HCT116 (cell line): ENCODE measurements around the gene TMEM11. TPM values are rescaled to one million over a fixed set of nuclear protein-coding genes. Genes with fewer than 3 reads are reported as not detected.

Experiments
- ATAC-seq: fragments of 200-7000 bp; cut with Tn5 transposase; 2 replicates; pipeline ENCODE4 v1.9.1; 2020; ENCODE audit warnings: mild to moderate bottlenecking, moderate library complexity
- BruUV-seq: library from RNA; stranded (reverse); fragments of 400-500 nt; replicated peaks from 2 replicates; lab custom pipeline; 2021; lab: Mats Ljungman, UMichigan
- CTCF ChIA-PET: fragments of 300-600 bp; sonication (Branson Sonifier 250); formaldehyde crosslinking; loops from one replicate; lab custom pipeline; 2021; ENCODE audit warnings: antibody characterized with exemption; lab: Charles Lee
- POLR2A ChIA-PET: fragments of 300-600, 350-600 bp; sonication (Branson Sonifier 250); formaldehyde crosslinking; loops from one replicate; lab custom pipeline; 2021; ENCODE audit warnings: antibody characterized with exemption; lab: Charles Lee
- RAD21 ChIA-PET, 2 experiments: fragments of 300-600 bp; sonication (Branson Sonifier 250); formaldehyde crosslinking; loops; one replicate each; lab custom pipeline; 2023; ENCODE audit warnings: low total read pairs in 2 of 2; ENCODE audit not compliant: uncharacterized antibody in 2 of 2, unreplicated experiment in 2 of 2, low non-redundant PET in 1 of 2; lab: Charles Lee
- DNase-seq: peaks from one replicate; pipeline ENCODE4 v3.0.0-alpha.2; 2010; ENCODE audit warnings: low read depth, low spot score
- H2AFZ ChIP-seq: fragments of 200-600 bp; shearing (Covaris generic), sonication (generic); 2 replicates; pipeline ENCODE4 v1.6.1; 2017; ENCODE audit warnings: low read depth, mixed run types, mixed read lengths, antibody characterized with exemption, low read length; ENCODE audit not compliant: poor library complexity, severe bottlenecking
- H3K27ac ChIP-seq: 2 replicates; pipeline ENCODE4 v1.5.1; 2012; ENCODE audit warnings: low read depth, low read length
- H3K27me3 ChIP-seq: fragments of 200-600 bp; sonication (generic); 2 replicates; pipeline ENCODE4 v1.6.1; 2016; ENCODE audit warnings: mixed run types, low read length, mixed read lengths; ENCODE audit not compliant: insufficient read depth
- H3K36me3 ChIP-seq, 2 experiments: fragments of 200-500 bp in 1 of 2; fragments of 200-600 bp in 1 of 2; sonication (Bioruptor generic) in 1 of 2; sonication (generic) in 1 of 2; 2 replicates each; pipeline versions ENCODE4 v1.5.1 to v1.6.1; 2014 to 2016; ENCODE audit warnings: low read length in 2 of 2, inconsistent platforms in 1 of 2, mixed read lengths in 1 of 2, mixed run types in 1 of 2; ENCODE audit not compliant: insufficient read depth in 2 of 2, control insufficient read depth in 1 of 2
- H3K4me1 ChIP-seq, 2 experiments: fragments of 200-600 bp in 1 of 2; sonication (generic) in 1 of 2; 2 replicates each; pipeline versions ENCODE4 v1.5.1 to v1.6.1; 2012 to 2017; ENCODE audit warnings: low read length in 2 of 2, inconsistent platforms in 1 of 2, mild to moderate bottlenecking in 1 of 2, mixed read lengths in 1 of 2, mixed run types in 1 of 2, moderate library complexity in 1 of 2; ENCODE audit not compliant: insufficient read depth in 2 of 2, control insufficient read depth in 1 of 2
- H3K4me2 ChIP-seq: fragments of 200-600 bp; sonication (generic); 2 replicates; pipeline ENCODE4 v1.6.1; 2017; ENCODE audit warnings: mixed run types, low read length, mixed read lengths
- H3K4me3 ChIP-seq, 2 experiments: fragments of 200-600 bp in 1 of 2; sonication (generic) in 1 of 2; replicated peaks in 1 of 2; 2 replicates each; pipeline ENCODE4 v1.5.1; 2011 to 2016; ENCODE audit warnings: low read length in 2 of 2, control low read depth in 1 of 2, low read depth in 1 of 2, mild to moderate bottlenecking in 1 of 2, mixed read lengths in 1 of 2, mixed run types in 1 of 2
- H3K79me2 ChIP-seq: fragments of 200-600 bp; sonication (generic); 2 replicates; pipeline ENCODE4 v1.6.1; 2017; ENCODE audit warnings: mild to moderate bottlenecking, mixed run types, low read length, moderate library complexity, mixed read lengths; ENCODE audit not compliant: insufficient read depth
- H3K9ac ChIP-seq: fragments of 200-600 bp; sonication (generic); 2 replicates; pipeline ENCODE4 v1.6.1; 2016; ENCODE audit warnings: low read length, mixed read lengths
- H3K9me2 ChIP-seq: fragments of 200-600 bp; sonication (generic), shearing (Covaris generic); 2 replicates; pipeline ENCODE4 v1.6.1; 2017; ENCODE audit warnings: mixed run types, mild to moderate bottlenecking, moderate library complexity; ENCODE audit not compliant: insufficient read depth
- H3K9me3 ChIP-seq, 2 experiments: fragments of 200-500 bp in 1 of 2; fragments of 200-600 bp in 1 of 2; sonication (Bioruptor generic) in 1 of 2; sonication (generic) in 1 of 2; 2 replicates each; pipeline ENCODE4 v1.6.1; 2014 to 2017; ENCODE audit warnings: low read length in 2 of 2, mixed read lengths in 2 of 2, inconsistent platforms in 1 of 2, low read depth in 1 of 2, mild to moderate bottlenecking in 1 of 2, mixed run types in 1 of 2, moderate library complexity in 1 of 2; ENCODE audit not compliant: control insufficient read depth in 1 of 2, insufficient read depth in 1 of 2
- H4K20me1 ChIP-seq: fragments of 200-600 bp; sonication (generic), shearing (Covaris generic); 2 replicates; pipeline ENCODE4 v1.6.1; 2017; ENCODE audit warnings: mixed run types, mild to moderate bottlenecking, moderate library complexity; ENCODE audit not compliant: insufficient read depth
- CBX3 ChIP-seq: IDR thresholded peaks from 2 replicates; pipeline ENCODE4 v1.6.1; 2012; ENCODE audit warnings: low read depth
- EZH2 ChIP-seq: fragments of 200-600 bp; sonication (generic); IDR thresholded peaks from 2 replicates; pipeline ENCODE4 v1.6.1; 2017; ENCODE audit warnings: antibody characterized with exemption, mixed run types
- EZH2phosphoT487 ChIP-seq: fragments of 200-600 bp; IDR thresholded peaks from 2 replicates; pipeline ENCODE4 v1.6.1; 2018; ENCODE audit warnings: antibody characterized with exemption, borderline replicate concordance
- JUND ChIP-seq: IDR thresholded peaks from 2 replicates; pipeline ENCODE4 v1.6.1; 2012
- POLR2AphosphoS5 ChIP-seq: IDR thresholded peaks from 2 replicates; pipeline ENCODE4 v1.6.1; 2011; ENCODE audit warnings: mild to moderate bottlenecking, low read depth, low read length, moderate library complexity
- RAD21 ChIP-seq: IDR thresholded peaks from 2 replicates; pipeline ENCODE4 v1.6.1; 2012; ENCODE audit warnings: low read depth, mild to moderate bottlenecking
- SP1 ChIP-seq: IDR thresholded peaks from 2 replicates; pipeline ENCODE4 v1.6.1; 2012; ENCODE audit warnings: low read depth
- SRF ChIP-seq: IDR thresholded peaks from 2 replicates; pipeline ENCODE4 v1.6.1; 2012; ENCODE audit warnings: low read depth
- TCF7L2 ChIP-seq: IDR thresholded peaks from 2 replicates; pipeline ENCODE4 v1.7.0; 2011; ENCODE audit warnings: borderline replicate concordance, inconsistent platforms; ENCODE audit not compliant: insufficient read depth, insufficient read length; ENCODE audit errors: extremely low read depth
- YY1 ChIP-seq: IDR thresholded peaks from 2 replicates; pipeline ENCODE4 v1.6.1; 2011; ENCODE audit warnings: low read length, low read depth, moderate library complexity, mild to moderate bottlenecking; ENCODE audit not compliant: insufficient replicate concordance; ENCODE audit errors: extremely low read depth
- ZFX ChIP-seq: fragments of 450-650 bp; IDR thresholded peaks from 2 replicates; pipeline ENCODE4 v1.6.1; 2017
- ZNF274 ChIP-seq: fragments of 200-500 bp; sonication (Bioruptor generic); IDR thresholded peaks from 2 replicates; pipeline ENCODE4 v1.6.1; 2014; ENCODE audit warnings: mild to moderate bottlenecking, low read depth, low read length, inconsistent platforms
- intact Hi-C: fragments of 100-400 bp; cut with micrococcal nuclease; formaldehyde crosslinking; loops from 2 replicates; pipeline ENCODE4 v1.10.0; 2022
- total RNA-seq: library from RNA; stranded (reverse); gene quantifications from one replicate; pipeline ENCODE4 v1.2.1, GENCODE V29; 2021; ENCODE audit not compliant: unreplicated experiment
- TF ChIP-seq, protein P1 (sequence below): IDR thresholded peaks from 2 replicates; pipeline ENCODE4 v1.6.1; 2012
- TF ChIP-seq, protein P2 (sequence below), 3 experiments: fragments of 200-600 bp in 1 of 3; sonication (generic) in 1 of 3; IDR thresholded peaks in 2 of 3; conservative IDR thresholded peaks in 1 of 3; 2 replicates each; pipeline ENCODE4 v1.5.1; 2012 to 2017; ENCODE audit warnings: low read depth in 2 of 3, low read length in 2 of 3, antibody characterized with exemption in 1 of 3, borderline replicate concordance in 1 of 3, control low read depth in 1 of 3, mild to moderate bottlenecking in 1 of 3, mixed read lengths in 1 of 3, mixed run types in 1 of 3, moderate library complexity in 1 of 3; ENCODE audit not compliant: insufficient read depth in 1 of 3
- TF ChIP-seq, protein P3 (sequence below): IDR thresholded peaks from 2 replicates; pipeline ENCODE4 v1.6.1; 2012; ENCODE audit warnings: low read depth

Gene TMEM11
- total RNA-seq, 1 experiment from 2014 or later: 31.0 TPM

DNA sequence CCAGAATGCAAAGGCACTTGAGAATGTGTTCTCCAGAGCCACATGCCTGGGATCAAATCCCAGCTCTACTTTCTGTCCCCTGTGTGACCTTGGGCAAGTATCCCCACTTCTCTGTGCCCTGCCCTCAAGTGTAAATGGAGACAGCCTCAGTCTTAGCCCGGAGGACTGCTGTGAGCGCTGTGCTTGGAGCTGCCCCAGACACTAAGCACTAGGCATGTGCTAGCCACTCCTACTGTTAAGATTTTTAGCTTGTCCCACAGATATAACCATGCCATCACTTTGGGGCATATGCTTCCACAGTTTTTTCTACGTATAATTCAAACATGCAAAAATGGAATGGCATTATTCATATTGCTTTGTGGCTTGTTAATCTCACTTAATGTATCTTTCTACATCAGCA, 29.4 kb downstream of the TMEM11 start:
- Histone ChIP-seq H3K4me3 (no peak overlapping the region), H4K20me1 (no peaks in the 10 kb centered on the region), H3K9me2 (no peaks in the 10 kb centered on the region), H3K79me2 (no peaks in the 10 kb centered on the region), H3K27me3 (no peaks in the 10 kb centered on the region), H3K4me1 (no peaks in the 10 kb centered on the region), H3K27ac (no peak overlapping the region), H2AFZ (no peak overlapping the region), H3K9ac (no peak overlapping the region), H3K36me3 (0 out of 4 replicates have a peak, but pooled peaks cover 0 to 2% of the 10 kb centered on the region in 2 experiments), H3K4me2 (no peak overlapping the region), H3K9me3 (no peaks in the 10 kb centered on the region)
- ATAC-seq (no peak), DNase-seq (no peak)
- CTCF ChIA-PET: no interaction called here
- BruUV-seq: no TSS peak
- TF ChIP-seq ZNF274 (no peak), EZH2phosphoT487 (no peak), ZFX (no peak), SP1 (no peak), EZH2 (no peak), SRF (no peak), TCF7L2 (no peak), YY1 (no peak), RAD21 (no peak)
- TF ChIP-seq, protein P1, sequence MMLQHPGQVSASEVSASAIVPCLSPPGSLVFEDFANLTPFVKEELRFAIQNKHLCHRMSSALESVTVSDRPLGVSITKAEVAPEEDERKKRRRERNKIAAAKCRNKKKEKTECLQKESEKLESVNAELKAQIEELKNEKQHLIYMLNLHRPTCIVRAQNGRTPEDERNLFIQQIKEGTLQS: no peak
- POLR2A ChIA-PET: no interaction called here
- intact Hi-C loops: no loop called here
- RAD21 ChIA-PET: no interaction called here

DNA sequence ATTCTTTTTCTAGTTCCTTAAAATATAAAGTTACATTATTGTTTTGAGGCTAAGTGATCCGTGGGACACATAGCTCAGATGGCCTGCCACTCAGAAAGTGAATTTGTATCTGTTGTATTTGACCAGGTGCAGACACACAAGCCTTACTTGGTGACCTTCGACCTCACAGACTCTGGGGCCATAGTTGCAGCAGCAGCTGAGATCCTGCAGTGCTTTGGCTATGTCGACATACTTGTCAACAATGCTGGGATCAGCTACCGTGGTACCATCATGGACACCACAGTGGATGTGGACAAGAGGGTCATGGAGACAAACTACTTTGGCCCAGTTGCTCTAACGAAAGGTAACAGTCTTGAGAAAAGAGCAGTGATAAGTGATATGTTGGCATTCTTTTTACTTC, 30.5 kb downstream of the TMEM11 start:
- Histone ChIP-seq H3K4me2 (no peak overlapping the region), H3K27me3 (no peaks in the 10 kb centered on the region), H4K20me1 (no peaks in the 10 kb centered on the region), H2AFZ (no peak overlapping the region), H3K36me3 (0 out of 4 replicates have a peak, but pooled peaks cover 0 to 2% of the 10 kb centered on the region in 2 experiments), H3K9ac (no peak overlapping the region), H3K4me3 (no peak overlapping the region), H3K9me3 (no peaks in the 10 kb centered on the region), H3K27ac (no peak overlapping the region), H3K9me2 (no peaks in the 10 kb centered on the region), H3K79me2 (no peaks in the 10 kb centered on the region), H3K4me1 (no peaks in the 10 kb centered on the region)
- BruUV-seq: no TSS peak
- ChIA-PET POLR2A (no interaction called here), RAD21 (no interaction called here), CTCF (no interaction called here)
- ATAC-seq: no peak
- intact Hi-C loops: no loop called here
- no peak for DNase-seq
- TF ChIP-seq ZNF274 (no peak), CBX3 (no peak), TCF7L2 (no peak), JUND (no peak), EZH2 (no peak), YY1 (no peak), POLR2AphosphoS5 (no peak), EZH2phosphoT487 (no peak)
- TF ChIP-seq, protein P2, sequence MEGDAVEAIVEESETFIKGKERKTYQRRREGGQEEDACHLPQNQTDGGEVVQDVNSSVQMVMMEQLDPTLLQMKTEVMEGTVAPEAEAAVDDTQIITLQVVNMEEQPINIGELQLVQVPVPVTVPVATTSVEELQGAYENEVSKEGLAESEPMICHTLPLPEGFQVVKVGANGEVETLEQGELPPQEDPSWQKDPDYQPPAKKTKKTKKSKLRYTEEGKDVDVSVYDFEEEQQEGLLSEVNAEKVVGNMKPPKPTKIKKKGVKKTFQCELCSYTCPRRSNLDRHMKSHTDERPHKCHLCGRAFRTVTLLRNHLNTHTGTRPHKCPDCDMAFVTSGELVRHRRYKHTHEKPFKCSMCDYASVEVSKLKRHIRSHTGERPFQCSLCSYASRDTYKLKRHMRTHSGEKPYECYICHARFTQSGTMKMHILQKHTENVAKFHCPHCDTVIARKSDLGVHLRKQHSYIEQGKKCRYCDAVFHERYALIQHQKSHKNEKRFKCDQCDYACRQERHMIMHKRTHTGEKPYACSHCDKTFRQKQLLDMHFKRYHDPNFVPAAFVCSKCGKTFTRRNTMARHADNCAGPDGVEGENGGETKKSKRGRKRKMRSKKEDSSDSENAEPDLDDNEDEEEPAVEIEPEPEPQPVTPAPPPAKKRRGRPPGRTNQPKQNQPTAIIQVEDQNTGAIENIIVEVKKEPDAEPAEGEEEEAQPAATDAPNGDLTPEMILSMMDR (IDR thresholded peaks at IDR 0.05 in 2 of 3, conservative IDR thresholded peaks at IDR 0.05 in 1 of 3; ENCODE audit: borderline replicate concordance in 1 of 3, insufficient read depth in 1 of 3, low read depth in 2 of 3, low read length in 2 of 3): no peak
- TF ChIP-seq, protein P3, sequence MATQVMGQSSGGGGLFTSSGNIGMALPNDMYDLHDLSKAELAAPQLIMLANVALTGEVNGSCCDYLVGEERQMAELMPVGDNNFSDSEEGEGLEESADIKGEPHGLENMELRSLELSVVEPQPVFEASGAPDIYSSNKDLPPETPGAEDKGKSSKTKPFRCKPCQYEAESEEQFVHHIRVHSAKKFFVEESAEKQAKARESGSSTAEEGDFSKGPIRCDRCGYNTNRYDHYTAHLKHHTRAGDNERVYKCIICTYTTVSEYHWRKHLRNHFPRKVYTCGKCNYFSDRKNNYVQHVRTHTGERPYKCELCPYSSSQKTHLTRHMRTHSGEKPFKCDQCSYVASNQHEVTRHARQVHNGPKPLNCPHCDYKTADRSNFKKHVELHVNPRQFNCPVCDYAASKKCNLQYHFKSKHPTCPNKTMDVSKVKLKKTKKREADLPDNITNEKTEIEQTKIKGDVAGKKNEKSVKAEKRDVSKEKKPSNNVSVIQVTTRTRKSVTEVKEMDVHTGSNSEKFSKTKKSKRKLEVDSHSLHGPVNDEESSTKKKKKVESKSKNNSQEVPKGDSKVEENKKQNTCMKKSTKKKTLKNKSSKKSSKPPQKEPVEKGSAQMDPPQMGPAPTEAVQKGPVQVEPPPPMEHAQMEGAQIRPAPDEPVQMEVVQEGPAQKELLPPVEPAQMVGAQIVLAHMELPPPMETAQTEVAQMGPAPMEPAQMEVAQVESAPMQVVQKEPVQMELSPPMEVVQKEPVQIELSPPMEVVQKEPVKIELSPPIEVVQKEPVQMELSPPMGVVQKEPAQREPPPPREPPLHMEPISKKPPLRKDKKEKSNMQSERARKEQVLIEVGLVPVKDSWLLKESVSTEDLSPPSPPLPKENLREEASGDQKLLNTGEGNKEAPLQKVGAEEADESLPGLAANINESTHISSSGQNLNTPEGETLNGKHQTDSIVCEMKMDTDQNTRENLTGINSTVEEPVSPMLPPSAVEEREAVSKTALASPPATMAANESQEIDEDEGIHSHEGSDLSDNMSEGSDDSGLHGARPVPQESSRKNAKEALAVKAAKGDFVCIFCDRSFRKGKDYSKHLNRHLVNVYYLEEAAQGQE: no peak
